Astrocyte (in vitro differentiated cells and primary cell): ENCODE data around the gene KHNYN. TPM values are rescaled to one million over a fixed set of nuclear protein-coding genes. Genes with fewer than 3 reads are reported as not detected.

Experiments
- DNase-seq: peaks from one replicate; pipeline ENCODE4 v3.0.0-alpha.2; 2010; ENCODE audit warnings: low read depth
- FAIRE-seq: peaks from 2 replicates; lab custom pipeline; 2011; peaks lifted over from hg19 to GRCh38; lab: Jason Lieb, UNC
- H2AFZ ChIP-seq: 2 replicates; pipeline ENCODE4 v1.6.0; 2012; ENCODE audit warnings: low read depth, low read length, inconsistent platforms
- H3K27ac ChIP-seq: 2 replicates; pipeline ENCODE4 v1.5.1; 2011; ENCODE audit warnings: low read depth, low read length, inconsistent platforms
- H3K27me3 ChIP-seq: 2 replicates; pipeline ENCODE4 v1.6.0; 2011; ENCODE audit warnings: low read length, inconsistent platforms; ENCODE audit not compliant: insufficient read depth
- H3K36me3 ChIP-seq: 2 replicates; pipeline ENCODE4 v1.5.1; 2011; ENCODE audit warnings: low read length, inconsistent platforms; ENCODE audit not compliant: insufficient read depth
- H3K4me1 ChIP-seq: 2 replicates; pipeline ENCODE4 v1.5.1; 2011; ENCODE audit warnings: low read length, inconsistent platforms; ENCODE audit not compliant: insufficient read depth
- H3K4me2 ChIP-seq: 2 replicates; pipeline ENCODE4 v1.6.0; 2012; ENCODE audit warnings: low read length, inconsistent platforms
- H3K4me3 ChIP-seq: 2 replicates; pipeline ENCODE4 v1.5.1; 2011; ENCODE audit warnings: low read depth, mild to moderate bottlenecking, low read length, inconsistent platforms; ENCODE audit not compliant: insufficient read depth
- H3K79me2 ChIP-seq: 2 replicates; pipeline ENCODE4 v1.6.0; 2012; ENCODE audit warnings: mild to moderate bottlenecking, low read length, inconsistent platforms; ENCODE audit not compliant: insufficient read depth
- H3K9ac ChIP-seq: 2 replicates; pipeline ENCODE4 v1.6.0; 2012; ENCODE audit warnings: mild to moderate bottlenecking, low read length, inconsistent platforms
- H3K9me3 ChIP-seq: 2 replicates; pipeline ENCODE4 v1.5.1; 2012; ENCODE audit warnings: low read depth, mild to moderate bottlenecking, low read length, inconsistent platforms; ENCODE audit not compliant: insufficient read depth
- H4K20me1 ChIP-seq: 2 replicates; pipeline ENCODE4 v1.6.0; 2012; ENCODE audit warnings: low read length, inconsistent platforms; ENCODE audit not compliant: insufficient read depth
- H3K27ac Mint-ChIP-seq: one replicate; pipeline ENCODE4 v1.8.0; 2021; ENCODE audit warnings: mild to moderate bottlenecking, mixed read lengths; ENCODE audit not compliant: unreplicated experiment
- H3K27me3 Mint-ChIP-seq: one replicate; pipeline ENCODE4 v1.8.0; 2021; ENCODE audit warnings: low read depth, mixed read lengths; ENCODE audit not compliant: unreplicated experiment
- H3K36me3 Mint-ChIP-seq: one replicate; pipeline ENCODE4 v1.8.0; 2021; ENCODE audit warnings: low read depth, mixed read lengths; ENCODE audit not compliant: unreplicated experiment
- H3K4me1 Mint-ChIP-seq: one replicate; pipeline ENCODE4 v1.8.0; 2021; ENCODE audit warnings: low read depth, mixed read lengths; ENCODE audit not compliant: unreplicated experiment
- H3K4me3 Mint-ChIP-seq: one replicate; pipeline ENCODE4 v1.8.0; 2021; ENCODE audit warnings: mild to moderate bottlenecking, moderate library complexity, mixed read lengths; ENCODE audit not compliant: unreplicated experiment
- H3K9me3 Mint-ChIP-seq: one replicate; pipeline ENCODE4 v1.8.0; 2021; ENCODE audit warnings: mild to moderate bottlenecking, mixed read lengths; ENCODE audit not compliant: unreplicated experiment
- CTCF ChIP-seq: IDR thresholded peaks from 2 replicates; pipeline ENCODE4 v1.5.1; 2011; ENCODE audit warnings: low read depth, mild to moderate bottlenecking, inconsistent platforms, low read length, moderate library complexity; ENCODE audit not compliant: insufficient read depth
- EZH2 ChIP-seq: IDR thresholded peaks from 2 replicates; pipeline ENCODE4 v1.6.1; 2012; ENCODE audit warnings: mild to moderate bottlenecking, low read length, inconsistent platforms; ENCODE audit not compliant: insufficient read depth
- total RNA-seq: library from RNA; stranded (reverse); gene quantifications from 2 replicates; pipeline ENCODE4 v1.2.1, GENCODE V29; 2021

The KHNYN gene
- total RNA-seq, 1 donor from 2014 or later = 45.5 TPM

GRCh38 chr14:24382064-24382371, 47.7 kb upstream of the KHNYN start:
- H3K27ac ChIP-seq = no peak overlapping the region
- H3K4me1 Mint-ChIP-seq = peaks cover 3% of the 10 kb centered on the region

DNA sequence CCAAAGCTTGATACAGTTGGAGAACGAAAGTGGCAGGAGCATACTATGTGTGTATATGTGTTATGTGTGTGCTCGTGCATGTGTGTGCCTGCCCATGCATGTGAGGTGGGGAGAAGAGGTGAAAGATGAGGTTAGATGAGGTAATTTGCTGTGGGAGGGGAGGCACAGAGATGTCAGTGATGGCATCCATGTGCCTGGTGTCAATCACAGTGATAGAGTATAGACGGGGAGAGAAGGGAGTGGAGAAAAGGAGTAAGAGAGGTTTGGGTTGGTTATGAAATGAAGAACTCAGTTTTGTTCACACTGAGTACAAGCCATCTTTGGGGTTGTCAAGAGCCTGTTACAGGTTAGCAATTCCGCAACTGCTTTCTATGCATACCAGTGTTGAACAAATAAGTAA, 45.6 kb upstream of the KHNYN start:
- no peak overlapping the region for H3K4me3 Mint-ChIP-seq
- no peak overlapping the region for H3K4me3 ChIP-seq
- no peaks in the 10 kb centered on the region for H3K36me3 ChIP-seq
- DNase-seq = no peak
- no peaks in the 10 kb centered on the region for H3K4me1 ChIP-seq
- H3K27me3 Mint-ChIP-seq = peaks cover 3% of the 10 kb centered on the region
- no peak for TF ChIP-seq EZH2
- no peak for TF ChIP-seq CTCF
- FAIRE-seq = no peak
- H3K27ac ChIP-seq = no peak overlapping the region
- H3K79me2 ChIP-seq = no peaks in the 10 kb centered on the region
- no peak overlapping the region for H2AFZ ChIP-seq
- H4K20me1 ChIP-seq = no peaks in the 10 kb centered on the region
- no peak overlapping the region for H3K4me2 ChIP-seq
- H3K9me3 ChIP-seq = peaks cover 2% of the 10 kb centered on the region
- no peaks in the 10 kb centered on the region for H3K4me1 Mint-ChIP-seq
- H3K27ac Mint-ChIP-seq = no peak overlapping the region
- H3K27me3 ChIP-seq = peaks cover 7% of the 10 kb centered on the region
- H3K9me3 Mint-ChIP-seq = peaks cover 2% of the 10 kb centered on the region
- no peaks in the 10 kb centered on the region for H3K36me3 Mint-ChIP-seq
- no peak overlapping the region for H3K9ac ChIP-seq

More at GRCh38 chr14:24382064-24382371, 47.7 kb upstream of the KHNYN start:
- Mint-ChIP-seq H3K9me3 (peaks cover 2% of the 10 kb centered on the region), H3K4me3 (no peak overlapping the region), H3K36me3 (peaks cover 10% of the 10 kb centered on the region), H3K27ac (no peak overlapping the region), H3K27me3 (peaks cover 3% of the 10 kb centered on the region)
- Histone ChIP-seq H3K4me1 (no peaks in the 10 kb centered on the region), H3K9me3 (peaks cover 2% of the 10 kb centered on the region), H3K4me3 (no peak overlapping the region), H3K9ac (no peak overlapping the region), H3K79me2 (no peaks in the 10 kb centered on the region), H3K36me3 (no peaks in the 10 kb centered on the region), H4K20me1 (no peaks in the 10 kb centered on the region), H3K27me3 (peaks cover 7% of the 10 kb centered on the region), H2AFZ (no peak overlapping the region), H3K4me2 (no peak overlapping the region)
- DNase-seq (no peak), FAIRE-seq (no peak)
- no peak for TF ChIP-seq EZH2
- no peak for TF ChIP-seq CTCF

- no peak overlapping the region for H3K27ac ChIP-seq
- no peak overlapping the region for H3K27ac Mint-ChIP-seq
- H3K4me3 Mint-ChIP-seq = no peak overlapping the region
- no peaks in the 10 kb centered on the region for H3K4me1 ChIP-seq
- no peak overlapping the region for H2AFZ ChIP-seq
- DNase-seq (no peak), FAIRE-seq (no peak)
- no peak overlapping the region for H3K4me3 ChIP-seq
- H3K36me3 ChIP-seq = no peaks in the 10 kb centered on the region
- peaks cover 2% of the 10 kb centered on the region for H3K9me3 ChIP-seq
- no peaks in the 10 kb centered on the region for H3K79me2 ChIP-seq
- peaks cover 3% of the 10 kb centered on the region for H3K27me3 Mint-ChIP-seq
- H3K9me3 Mint-ChIP-seq = peaks cover 2% of the 10 kb centered on the region
- peaks cover 7% of the 10 kb centered on the region for H3K27me3 ChIP-seq
- no peak overlapping the region for H3K9ac ChIP-seq
- no peaks in the 10 kb centered on the region for H3K36me3 Mint-ChIP-seq
- H3K4me2 ChIP-seq = no peak overlapping the region
- no peak for TF ChIP-seq EZH2
- TF ChIP-seq CTCF = no peak
- no peaks in the 10 kb centered on the region for H3K4me1 Mint-ChIP-seq
- H4K20me1 ChIP-seq = no peaks in the 10 kb centered on the region
These were observed 44.2 kb upstream of the KHNYN start for GRCh38 chr14:24385524-24385923.
